ENCODE measurements around the gene IP6K2.

- no peak for TF ChIP-seq CTCF (conservative IDR thresholded peaks at IDR 0.05)
- TF ChIP-seq ZFX (IDR thresholded peaks at IDR 0.05): no peak
These were observed 9.9 kb downstream of the IP6K2 start for GRCh38 chr3:48707157-48707556.

All from C4-2B (cell line).